ENCODE data around the gene SMARCD3.

DNA sequence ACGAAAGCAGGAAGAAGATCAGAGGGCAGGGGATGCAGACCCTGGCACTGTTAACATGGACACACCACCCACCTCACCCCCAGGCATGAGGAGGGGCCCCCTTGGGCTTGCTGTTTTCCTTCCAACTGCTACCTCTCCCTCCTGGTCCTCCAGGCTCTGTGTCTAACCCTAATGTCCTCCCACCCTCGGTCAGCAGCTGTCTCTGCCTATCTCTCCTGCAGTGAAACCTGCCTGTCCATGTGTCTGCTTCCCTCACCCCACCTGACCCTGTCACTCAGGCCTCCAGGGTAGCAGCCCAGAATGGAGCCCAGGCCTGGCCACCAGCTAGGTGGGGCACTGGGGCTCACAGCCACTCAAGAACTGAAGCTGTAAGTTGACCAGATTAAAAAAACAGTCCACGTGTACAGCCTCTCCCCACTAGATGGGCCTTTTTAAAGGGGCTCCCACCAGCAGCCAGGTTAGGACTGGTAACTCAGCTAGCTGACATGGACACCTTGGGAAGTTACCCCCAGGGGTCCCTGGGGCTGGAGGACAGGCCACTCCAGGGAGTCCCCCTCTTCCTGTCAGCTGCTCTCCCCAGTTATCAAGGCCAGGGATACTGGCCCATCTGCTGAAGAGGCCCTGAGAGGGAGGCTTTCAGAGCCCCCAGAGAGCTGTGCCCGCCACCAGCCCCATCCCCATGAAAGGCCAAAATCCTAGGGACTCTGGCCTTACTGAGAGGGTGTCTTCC, 1.5 kb downstream of the SMARCD3 start:
- TF ChIP-seq, protein P1, sequence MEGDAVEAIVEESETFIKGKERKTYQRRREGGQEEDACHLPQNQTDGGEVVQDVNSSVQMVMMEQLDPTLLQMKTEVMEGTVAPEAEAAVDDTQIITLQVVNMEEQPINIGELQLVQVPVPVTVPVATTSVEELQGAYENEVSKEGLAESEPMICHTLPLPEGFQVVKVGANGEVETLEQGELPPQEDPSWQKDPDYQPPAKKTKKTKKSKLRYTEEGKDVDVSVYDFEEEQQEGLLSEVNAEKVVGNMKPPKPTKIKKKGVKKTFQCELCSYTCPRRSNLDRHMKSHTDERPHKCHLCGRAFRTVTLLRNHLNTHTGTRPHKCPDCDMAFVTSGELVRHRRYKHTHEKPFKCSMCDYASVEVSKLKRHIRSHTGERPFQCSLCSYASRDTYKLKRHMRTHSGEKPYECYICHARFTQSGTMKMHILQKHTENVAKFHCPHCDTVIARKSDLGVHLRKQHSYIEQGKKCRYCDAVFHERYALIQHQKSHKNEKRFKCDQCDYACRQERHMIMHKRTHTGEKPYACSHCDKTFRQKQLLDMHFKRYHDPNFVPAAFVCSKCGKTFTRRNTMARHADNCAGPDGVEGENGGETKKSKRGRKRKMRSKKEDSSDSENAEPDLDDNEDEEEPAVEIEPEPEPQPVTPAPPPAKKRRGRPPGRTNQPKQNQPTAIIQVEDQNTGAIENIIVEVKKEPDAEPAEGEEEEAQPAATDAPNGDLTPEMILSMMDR (CRISPR knock-in tag; IDR thresholded peaks at IDR 0.05) = no peak
- TF ChIP-seq NR3C1 (CRISPR knock-in tag; IDR thresholded peaks at IDR 0.05) = no peak
- TF ChIP-seq POLR2A (IDR thresholded peaks at IDR 0.05; ENCODE audit: insufficient read depth in 1 of 2, low read depth in 2 of 2, low read length in 2 of 2) = no peak
- TF ChIP-seq ZNF780A (CRISPR knock-in tag; IDR thresholded peaks at IDR 0.05) = no peak

Measured in HepG2 (cell line).